ENCODE measurements around the gene ZNF784.

ZNF784 gene

DNA sequence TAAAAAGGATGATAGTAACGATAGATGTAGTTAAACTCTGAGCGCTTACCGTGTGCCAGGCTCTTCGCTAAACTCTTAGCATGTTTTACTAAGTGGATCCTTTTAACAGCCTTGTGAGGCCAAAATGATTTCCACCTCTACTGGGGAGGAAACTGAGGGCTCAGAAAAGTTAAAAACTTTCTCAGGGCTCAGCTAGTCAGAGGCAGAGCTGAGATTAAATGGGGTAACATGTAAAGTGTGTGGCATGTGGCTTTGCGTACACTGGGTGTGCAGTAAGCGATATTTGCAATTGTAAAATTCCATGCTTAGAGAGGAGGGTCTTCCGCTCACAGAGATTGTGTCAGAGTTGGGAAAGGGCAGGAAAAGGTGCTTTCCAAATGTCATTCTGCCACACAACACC lies 32.2 kb upstream of the ZNF784 start:
- DNase-seq (ENCODE audit: low read depth, low spot score) = no peak

DNA sequence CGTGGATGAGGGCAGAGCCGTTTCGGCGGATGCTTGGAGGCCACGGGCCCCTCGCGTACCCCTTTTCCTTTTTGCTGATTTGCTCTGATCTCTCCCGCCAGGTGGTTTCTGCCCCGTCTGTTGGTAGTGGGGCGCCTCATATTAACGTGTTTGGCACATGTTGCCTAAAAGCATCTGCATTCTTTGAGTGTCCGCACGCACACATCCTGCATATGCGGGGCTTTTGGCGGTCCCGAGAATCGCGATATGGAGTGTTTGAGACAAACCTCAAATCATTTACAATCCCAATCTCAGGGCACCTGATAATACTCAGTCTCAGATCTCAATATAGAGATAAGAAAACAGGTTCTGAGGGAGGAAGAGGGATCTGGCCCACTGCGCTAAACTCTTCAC lies 31.3 kb upstream of the ZNF784 start:
- DNase-seq (ENCODE audit: low read depth, low spot score) = no peak

DNA sequence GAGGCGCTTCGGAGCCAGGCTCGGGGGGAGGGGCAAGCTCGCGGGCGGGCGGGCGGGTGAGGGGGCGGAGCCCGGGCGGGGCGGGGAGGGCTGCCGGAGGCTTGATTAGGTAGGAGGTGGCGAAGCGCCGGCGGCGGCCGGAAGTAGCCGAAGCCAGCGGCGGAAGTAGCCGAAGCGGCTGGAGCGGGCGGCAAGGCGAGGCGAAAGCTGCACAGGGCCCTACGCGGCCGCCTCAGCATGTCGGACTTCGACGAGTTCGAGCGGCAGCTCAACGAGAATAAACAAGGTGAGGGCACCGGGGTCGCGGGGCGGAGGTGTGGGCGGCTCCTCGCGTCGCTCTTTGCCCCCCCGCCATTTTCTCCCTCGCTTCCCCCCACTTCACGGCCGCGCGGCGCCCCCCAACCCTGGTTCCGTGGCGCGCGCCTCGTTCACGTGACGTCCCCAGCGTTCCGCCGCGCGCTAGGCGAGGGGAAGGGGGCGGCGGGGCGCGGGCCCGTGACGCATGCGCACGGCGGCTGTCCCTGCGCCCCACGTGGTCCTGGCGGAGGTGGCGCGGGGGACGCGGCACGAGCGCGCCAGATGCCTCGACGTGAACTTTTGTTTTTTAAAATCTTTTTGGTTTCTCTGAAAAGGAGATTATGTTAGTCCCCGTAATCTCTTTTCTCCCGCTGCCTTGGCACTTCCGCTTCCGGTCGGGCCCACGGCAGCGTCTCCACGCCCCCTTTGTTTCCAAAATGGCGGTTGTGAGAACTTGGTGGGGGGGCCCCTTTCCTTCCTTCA lies 30.7 kb upstream of the ZNF784 start, which contains the start of gene U2AF2:
Gene U2AF2 (plus strand): TSS at position 168 of the 780 bp plus-strand sequence. CDS start 70 bp downstream, at position 238.
- no peak for DNase-seq (ENCODE audit: low read depth, low spot score)

GRCh38 chr19:55654323-55654867 lies 30.0 kb upstream of the ZNF784 start:
- DNase-seq (ENCODE audit: low read depth, low spot score) = peak; percentile 92

DNA sequence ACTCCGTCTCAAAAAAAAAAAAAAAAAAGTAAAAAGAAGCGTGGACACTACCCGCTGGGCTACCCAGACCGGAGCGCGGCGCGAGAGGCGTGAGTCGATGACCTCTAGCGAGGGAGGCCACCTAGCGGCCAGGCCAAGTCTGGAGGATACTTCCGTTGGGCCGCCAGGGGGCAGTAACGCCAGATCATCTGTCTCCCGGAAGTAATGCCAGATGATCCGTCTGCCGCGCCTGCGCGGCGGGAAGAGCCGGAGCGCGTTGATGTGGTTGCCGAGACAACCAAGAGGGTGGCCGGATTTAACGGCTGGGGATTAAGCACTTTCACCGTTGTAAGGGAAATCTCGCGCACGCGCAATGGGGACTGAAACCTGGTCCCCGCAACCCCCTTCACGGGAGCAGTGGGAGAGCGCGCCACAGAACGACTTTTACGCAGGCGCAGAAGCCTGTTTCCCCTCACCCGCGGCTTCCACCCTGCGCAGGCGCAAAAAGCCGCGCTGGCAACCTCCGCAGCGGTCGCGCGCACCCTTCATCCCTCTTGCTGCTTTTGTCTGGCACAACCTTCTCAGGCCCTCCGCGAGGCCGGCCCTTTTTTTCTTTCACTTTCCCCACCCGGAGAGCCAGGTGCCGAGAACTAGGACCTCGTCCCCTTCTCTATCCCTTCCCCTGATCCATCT lies 29.4 kb upstream of the ZNF784 start:
- no peak for DNase-seq (ENCODE audit: low read depth, low spot score)

DNA sequence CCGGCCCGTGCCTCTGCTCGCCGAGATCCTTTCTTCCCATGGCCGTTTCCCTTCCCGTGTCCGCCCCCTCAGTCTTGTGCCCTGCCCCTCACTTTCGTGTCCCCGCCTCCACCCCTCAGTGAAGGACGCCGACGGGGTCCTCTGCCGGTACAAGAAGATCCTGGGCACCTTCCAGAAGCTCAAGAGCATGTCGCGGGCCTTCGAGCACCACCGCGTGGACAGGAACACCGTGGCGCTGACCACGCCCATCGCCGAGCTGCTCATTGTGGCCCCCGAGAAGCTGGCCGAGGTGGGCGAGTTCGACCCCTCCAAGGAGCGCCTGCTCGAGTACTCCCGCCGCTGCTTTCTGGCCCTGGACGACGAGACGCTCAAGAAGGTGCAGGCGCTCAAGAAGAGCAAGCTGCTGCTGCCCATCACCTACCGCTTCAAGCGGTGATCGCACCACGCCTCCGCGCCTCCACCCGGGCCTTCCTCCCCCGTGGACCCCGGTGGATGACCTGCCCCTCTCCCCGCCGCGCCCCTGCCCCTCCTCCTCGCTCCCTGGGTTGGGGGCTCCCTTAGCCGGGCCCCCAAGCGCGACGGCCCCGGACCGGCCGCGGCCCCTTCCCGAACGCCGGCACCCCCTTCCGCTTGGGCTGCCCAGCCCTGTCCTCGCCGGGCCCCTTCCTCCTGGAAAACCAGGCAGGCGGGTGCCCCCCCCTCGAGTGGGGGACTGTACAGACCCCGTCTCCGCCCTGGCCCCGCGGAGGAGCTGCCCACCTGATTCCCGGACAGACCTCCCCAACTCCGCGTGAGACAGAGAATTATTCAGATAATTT lies 28.2 kb upstream of the ZNF784 start:
- no peak for DNase-seq (ENCODE audit: low read depth, low spot score)

DNA sequence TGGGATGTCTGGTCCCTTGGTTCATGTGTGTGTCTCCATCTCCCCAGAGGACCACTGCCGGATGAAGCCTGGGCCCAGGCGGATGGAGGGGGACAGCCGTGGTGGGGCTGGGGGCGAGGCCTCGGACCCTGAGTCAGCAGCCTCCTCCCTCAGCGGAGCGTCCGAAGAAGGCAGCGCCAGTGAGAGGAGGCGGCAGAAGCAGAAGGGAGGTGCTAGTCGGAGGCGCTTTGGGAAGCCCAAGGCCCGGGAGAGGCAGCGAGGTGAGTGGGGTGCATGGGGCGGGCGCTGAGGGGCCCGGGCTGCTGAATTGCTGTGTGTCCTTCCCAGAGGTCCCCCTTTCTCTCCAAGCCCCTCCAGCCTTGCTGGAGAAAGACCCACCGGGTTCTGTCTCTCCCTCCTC lies 26.9 kb upstream of the ZNF784 start:
- no peak for DNase-seq (ENCODE audit: low read depth, low spot score)

DNA sequence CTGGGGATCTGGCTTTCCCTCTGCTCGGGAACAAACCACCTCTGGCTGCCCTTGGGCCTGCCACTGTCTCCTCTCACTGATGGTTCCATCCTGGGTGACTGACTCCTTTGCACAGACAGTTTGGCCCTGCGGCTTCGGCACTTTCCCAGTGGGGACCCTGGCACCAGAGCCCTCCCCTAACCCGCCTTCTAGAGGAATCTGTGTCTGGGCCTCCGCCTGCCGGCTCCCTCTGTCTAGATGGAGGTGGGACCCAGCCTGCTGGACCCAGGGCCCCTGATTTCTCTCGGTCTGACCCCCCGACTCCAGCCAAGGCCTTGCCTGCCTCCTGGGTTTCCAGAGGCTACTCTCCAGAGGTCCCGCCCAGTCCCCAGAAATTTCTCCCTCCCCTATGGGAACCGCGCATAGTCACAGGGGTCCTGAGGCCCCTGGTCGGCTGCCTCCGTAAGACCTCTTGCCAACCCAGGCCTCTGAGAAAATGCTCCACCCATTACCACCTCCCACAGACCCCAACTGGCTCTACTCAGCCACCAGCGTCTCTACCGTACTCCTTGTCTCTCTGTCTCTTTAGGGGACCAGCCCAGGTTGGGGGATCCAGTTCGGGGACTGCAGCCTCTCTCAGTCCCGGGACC lies 26.4 kb upstream of the ZNF784 start:
- DNase-seq (ENCODE audit: low read depth, low spot score) = no peak

GRCh38 chr19:55650126-55650557 lies 25.8 kb upstream of the ZNF784 start:
- no peak for DNase-seq (ENCODE audit: low read depth, low spot score)

GRCh38 chr19:55649268-55650125 lies 25.1 kb upstream of the ZNF784 start:
- DNase-seq (ENCODE audit: low read depth, low spot score) = no peak

DNA sequence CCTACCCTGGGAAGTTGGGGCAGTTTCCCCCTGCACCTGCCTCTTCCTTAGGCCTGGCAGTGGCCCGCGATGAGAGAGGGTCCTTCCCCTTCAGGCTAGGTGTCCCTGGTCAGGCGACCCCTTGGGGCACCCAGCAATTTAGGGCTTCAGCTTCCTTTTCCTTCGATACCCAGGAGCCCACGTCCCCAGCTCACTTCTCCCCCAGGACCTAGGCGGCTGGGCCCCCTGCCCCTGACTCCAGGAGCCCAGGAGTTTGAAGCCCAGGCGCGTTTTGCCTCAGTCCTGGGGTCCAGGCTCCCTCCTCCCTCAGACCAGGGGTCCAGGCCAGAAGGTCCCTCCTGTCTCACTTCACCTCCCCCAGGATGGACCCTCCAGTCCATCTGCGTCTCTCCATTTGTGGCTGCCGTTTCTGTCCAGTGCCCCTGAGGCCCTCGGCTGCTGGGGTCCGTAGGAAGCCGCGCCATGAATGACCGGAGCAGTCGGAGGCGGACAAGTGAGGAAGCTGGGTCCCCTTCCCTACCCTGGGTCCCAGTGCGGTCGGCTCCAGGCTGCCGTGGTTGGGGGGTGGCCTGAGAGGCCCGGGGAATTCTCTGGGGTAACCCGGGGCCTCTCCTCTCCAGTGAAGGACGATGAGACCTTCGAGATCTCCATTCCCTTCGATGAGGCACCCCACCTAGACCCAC lies 24.4 kb upstream of the ZNF784 start:
- DNase-seq (ENCODE audit: low read depth, low spot score) = no peak

DNA sequence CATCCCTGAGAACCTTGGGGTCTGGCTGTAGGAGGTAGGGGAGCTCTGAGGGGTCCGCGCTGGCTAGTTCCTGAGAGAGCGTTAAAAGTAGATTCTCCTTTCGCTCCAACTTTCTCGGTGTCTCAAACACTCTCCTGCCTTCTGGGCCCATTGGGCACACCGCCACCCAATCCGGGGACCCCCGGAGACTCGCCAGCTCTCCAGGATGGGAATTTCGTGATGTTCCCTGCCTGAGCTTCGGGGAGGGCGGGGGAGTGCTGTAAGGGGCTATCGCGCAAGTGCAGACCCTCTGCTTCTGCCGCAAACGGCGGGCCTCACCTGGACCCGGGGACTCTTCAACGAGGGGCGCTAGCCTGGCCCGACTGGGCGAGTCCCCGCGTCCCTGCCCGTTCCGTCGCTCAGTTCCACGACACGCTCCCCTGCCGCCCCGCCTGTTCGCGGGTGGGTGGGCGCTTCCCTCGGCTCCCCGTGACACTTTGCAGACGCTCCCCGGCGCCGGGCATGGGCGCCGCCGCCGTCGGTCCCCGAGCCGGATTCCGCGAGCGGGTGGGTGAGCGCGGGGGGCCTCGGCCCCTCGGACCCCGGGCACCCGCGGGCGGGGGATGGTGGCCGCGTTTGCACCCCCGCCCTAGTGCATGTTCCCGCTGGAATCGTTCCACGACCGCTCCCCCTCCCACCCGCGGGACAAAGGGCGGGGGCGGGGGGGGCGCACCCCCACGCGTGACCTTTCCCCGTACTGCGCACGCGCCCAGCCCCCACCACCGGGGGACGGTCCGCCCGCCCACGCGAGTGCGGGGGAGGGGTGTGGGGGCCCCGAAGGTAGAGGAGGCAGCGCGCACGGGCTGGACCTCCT lies 23.6 kb upstream of the ZNF784 start, which contains the start of gene CCDC106:
Gene CCDC106 (plus strand): TSS at position 481 of the 853 bp plus-strand sequence. CDS start 835 bp downstream, outside the sequence.
- no peak for DNase-seq (ENCODE audit: low read depth, low spot score)

GRCh38 chr19:55646889-55647731 lies 22.7 kb upstream of the ZNF784 start:
- no peak for DNase-seq (ENCODE audit: low read depth, low spot score)

GRCh38 chr19:55645512-55645881 lies 21.1 kb upstream of the ZNF784 start:
- DNase-seq (ENCODE audit: low read depth, low spot score) = no peak

GRCh38 chr19:55644842-55645511 lies 20.6 kb upstream of the ZNF784 start:
- no peak for DNase-seq (ENCODE audit: low read depth, low spot score)

DNA sequence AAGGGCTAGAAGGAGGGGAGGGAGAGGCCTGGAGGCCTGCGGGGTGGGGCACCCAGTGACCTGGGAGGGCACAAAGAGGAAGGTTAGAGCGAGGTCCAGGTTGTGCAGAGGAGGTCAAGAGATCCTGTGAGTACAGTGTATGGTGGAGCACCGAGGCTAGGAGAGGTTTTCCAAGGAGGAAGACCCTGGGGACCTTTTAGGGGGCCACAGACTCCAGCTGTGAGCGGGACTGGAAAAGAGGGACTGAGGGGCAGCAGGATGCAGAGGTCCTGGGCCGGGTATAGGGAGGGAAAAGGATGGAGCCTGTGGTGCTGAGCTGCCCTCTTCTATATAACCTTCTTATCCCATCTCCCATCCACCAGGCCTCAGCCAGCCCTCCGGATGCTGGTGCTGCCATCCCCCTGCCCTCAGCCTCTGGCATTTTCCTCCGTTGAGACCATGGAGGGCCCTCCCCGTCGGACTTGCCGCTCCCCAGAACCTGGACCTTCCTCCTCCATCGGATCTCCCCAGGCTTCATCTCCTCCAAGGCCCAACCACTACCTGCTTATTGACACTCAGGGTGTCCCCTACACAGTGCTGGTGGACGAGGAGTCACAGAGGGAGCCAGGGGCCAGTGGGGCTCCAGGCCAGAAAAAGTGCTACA lies 19.9 kb upstream of the ZNF784 start:
- no peak for DNase-seq (ENCODE audit: low read depth, low spot score)

- no peak for DNase-seq (ENCODE audit: low read depth, low spot score)
These were observed 19.5 kb upstream of the ZNF784 start for GRCh38 chr19:55643887-55644176.
